ENCODE data around the gene UNC5CL. TPM values are rescaled to one million over a fixed set of nuclear protein-coding genes. Genes with fewer than 3 reads are reported as not detected.

Gene UNC5CL
- total RNA-seq, 1 experiment from 2014 or later, result 0.41 TPM

DNA sequence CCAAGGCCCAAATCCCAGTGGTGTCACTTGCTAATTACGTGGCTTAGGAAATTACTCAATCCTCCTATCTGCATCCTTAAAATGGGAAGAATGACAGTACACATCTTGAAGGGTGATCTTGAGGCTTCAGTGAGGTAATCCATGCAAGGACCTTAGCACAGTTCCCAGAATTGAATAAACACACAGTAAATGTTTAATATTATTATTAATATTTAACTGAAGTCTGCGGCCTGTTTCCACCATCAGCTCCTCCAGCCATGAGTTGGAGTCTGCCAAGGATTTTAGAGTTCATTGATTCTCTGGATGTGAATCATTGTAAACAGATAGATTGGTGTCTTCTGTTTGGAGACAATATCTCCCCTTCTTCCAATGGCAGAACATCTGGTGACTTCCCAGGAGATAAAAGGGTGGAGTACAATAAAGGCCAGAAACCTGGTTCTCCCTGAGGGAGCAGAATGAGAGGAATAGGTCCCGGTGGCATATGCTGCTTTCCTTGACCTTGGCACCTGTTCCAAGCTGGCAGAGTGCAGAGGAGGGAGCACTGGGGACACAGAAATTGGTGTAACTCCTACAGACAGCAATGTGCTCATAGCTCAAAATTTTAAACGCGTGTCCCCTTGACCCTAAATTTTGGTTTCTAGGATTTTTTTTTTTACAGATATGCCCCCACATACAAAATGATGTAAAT, 25.4 kb downstream of the UNC5CL start:
- no peaks in the 10 kb centered on the region for H3K36me3 ChIP-seq (ENCODE audit: insufficient read depth, low read length, poor library complexity, severe bottlenecking)
- no peaks in the 10 kb centered on the region for H3K27me3 ChIP-seq (replicated peaks; ENCODE audit: insufficient read depth, low read depth, low read length, poor library complexity)
- CTCF ChIA-PET, result no interaction called here
- H3K4me3 ChIP-seq (ENCODE audit: low read depth, low read length, poor library complexity, severe bottlenecking), result no peak overlapping the region
- intact Hi-C loops (cut with micrococcal nuclease; ENCODE audit: unreplicated experiment), result no loop called here
- POLR2A ChIA-PET (ENCODE audit: low non-redundant PET), result no interaction called here
- H3K4me1 ChIP-seq (ENCODE audit: insufficient read depth, low read length, poor library complexity, severe bottlenecking), result no peaks in the 10 kb centered on the region
- no peak for DNase-seq (ENCODE audit: low spot score)
- no peak for TF ChIP-seq EZH2 (IDR thresholded peaks at IDR 0.05; ENCODE audit: borderline replicate concordance, low read depth, low read length, poor library complexity, severe bottlenecking)
- TF ChIP-seq, protein P1, sequence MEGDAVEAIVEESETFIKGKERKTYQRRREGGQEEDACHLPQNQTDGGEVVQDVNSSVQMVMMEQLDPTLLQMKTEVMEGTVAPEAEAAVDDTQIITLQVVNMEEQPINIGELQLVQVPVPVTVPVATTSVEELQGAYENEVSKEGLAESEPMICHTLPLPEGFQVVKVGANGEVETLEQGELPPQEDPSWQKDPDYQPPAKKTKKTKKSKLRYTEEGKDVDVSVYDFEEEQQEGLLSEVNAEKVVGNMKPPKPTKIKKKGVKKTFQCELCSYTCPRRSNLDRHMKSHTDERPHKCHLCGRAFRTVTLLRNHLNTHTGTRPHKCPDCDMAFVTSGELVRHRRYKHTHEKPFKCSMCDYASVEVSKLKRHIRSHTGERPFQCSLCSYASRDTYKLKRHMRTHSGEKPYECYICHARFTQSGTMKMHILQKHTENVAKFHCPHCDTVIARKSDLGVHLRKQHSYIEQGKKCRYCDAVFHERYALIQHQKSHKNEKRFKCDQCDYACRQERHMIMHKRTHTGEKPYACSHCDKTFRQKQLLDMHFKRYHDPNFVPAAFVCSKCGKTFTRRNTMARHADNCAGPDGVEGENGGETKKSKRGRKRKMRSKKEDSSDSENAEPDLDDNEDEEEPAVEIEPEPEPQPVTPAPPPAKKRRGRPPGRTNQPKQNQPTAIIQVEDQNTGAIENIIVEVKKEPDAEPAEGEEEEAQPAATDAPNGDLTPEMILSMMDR (conservative IDR thresholded peaks at IDR 0.05; ENCODE audit: low read depth, low read length), result no peak
- H3K9me3 ChIP-seq (ENCODE audit: low read depth, low read length, poor library complexity, severe bottlenecking), result no peaks in the 10 kb centered on the region
- BruUV-seq (replicated peaks), result no TSS peak
- no peak overlapping the region for H3K27ac ChIP-seq (ENCODE audit: low read depth, low read length, poor library complexity, severe bottlenecking)

DNA sequence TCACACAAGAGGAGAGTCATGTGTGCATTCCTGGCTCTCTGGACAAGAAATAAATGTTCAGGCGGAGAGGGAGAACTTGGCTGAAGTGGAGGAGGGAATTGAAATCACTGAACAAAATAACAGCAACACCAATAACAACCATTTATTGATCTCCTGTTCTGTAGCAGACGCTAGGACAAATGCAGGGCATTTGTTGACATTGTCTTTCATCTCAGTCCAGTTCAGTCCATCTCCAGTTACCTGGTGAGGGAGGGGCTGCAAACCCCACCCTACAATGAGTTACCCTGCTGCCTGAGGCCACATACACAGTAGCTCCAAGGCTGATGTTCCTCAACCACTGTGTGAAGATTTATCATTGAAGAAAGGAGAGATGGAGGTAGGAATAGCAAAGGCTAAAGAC, 27.3 kb downstream of the UNC5CL start:
- Histone ChIP-seq H3K36me3 (ENCODE audit: insufficient read depth, low read length, poor library complexity, severe bottlenecking) (no peaks in the 10 kb centered on the region), H3K9me3 (ENCODE audit: low read depth, low read length, poor library complexity, severe bottlenecking) (no peaks in the 10 kb centered on the region), H3K27ac (ENCODE audit: low read depth, low read length, poor library complexity, severe bottlenecking) (no peak overlapping the region), H3K4me3 (ENCODE audit: low read depth, low read length, poor library complexity, severe bottlenecking) (no peak overlapping the region), H3K4me1 (ENCODE audit: insufficient read depth, low read length, poor library complexity, severe bottlenecking) (no peaks in the 10 kb centered on the region), H3K27me3 (replicated peaks; ENCODE audit: insufficient read depth, low read depth, low read length, poor library complexity) (no peaks in the 10 kb centered on the region)
- no peak for DNase-seq (ENCODE audit: low spot score)
- no TSS peak for BruUV-seq (replicated peaks)
- POLR2A ChIA-PET (ENCODE audit: low non-redundant PET), result no interaction called here
- TF ChIP-seq EZH2 (IDR thresholded peaks at IDR 0.05; ENCODE audit: borderline replicate concordance, low read depth, low read length, poor library complexity, severe bottlenecking), result no peak
- TF ChIP-seq, protein P1 (conservative IDR thresholded peaks at IDR 0.05; ENCODE audit: low read depth, low read length), result no peak
- CTCF ChIA-PET, result no interaction called here
- intact Hi-C loops (cut with micrococcal nuclease; ENCODE audit: unreplicated experiment), result no loop called here

DNA sequence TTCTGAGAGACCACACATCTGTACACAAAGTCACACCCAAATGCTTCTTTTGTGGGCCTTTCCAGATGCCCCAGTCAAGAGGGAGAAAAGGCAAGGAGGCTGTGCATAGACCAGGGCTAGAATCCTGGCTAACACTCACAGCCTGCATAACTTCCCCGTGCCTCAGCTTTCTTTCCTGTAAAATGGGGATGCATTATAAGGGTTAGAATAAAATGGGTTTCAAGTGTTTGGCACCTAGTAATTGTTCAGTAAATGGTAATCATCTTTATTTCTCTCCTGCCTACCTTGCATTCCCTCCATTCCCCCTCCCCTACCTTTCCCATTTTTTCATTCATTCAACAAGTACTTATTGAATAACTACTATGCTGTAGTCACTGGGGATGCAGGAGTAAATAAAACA, 29.4 kb downstream of the UNC5CL start:
- BruUV-seq (replicated peaks), result no TSS peak
- CTCF ChIA-PET, result no interaction called here
- H3K9me3 ChIP-seq (ENCODE audit: low read depth, low read length, poor library complexity, severe bottlenecking), result no peaks in the 10 kb centered on the region
- POLR2A ChIA-PET (ENCODE audit: low non-redundant PET), result no interaction called here
- no peak for DNase-seq (ENCODE audit: low spot score)
- H3K36me3 ChIP-seq (ENCODE audit: insufficient read depth, low read length, poor library complexity, severe bottlenecking), result no peaks in the 10 kb centered on the region
- intact Hi-C loops (cut with micrococcal nuclease; ENCODE audit: unreplicated experiment), result loop anchor here (5.0 to 10.0 kb wide), 2 partner anchors 58 to 305 kb away; no protein-coding TSS in a partner anchor
- no peaks in the 10 kb centered on the region for H3K27me3 ChIP-seq (replicated peaks; ENCODE audit: insufficient read depth, low read depth, low read length, poor library complexity)
- H3K27ac ChIP-seq (ENCODE audit: low read depth, low read length, poor library complexity, severe bottlenecking), result no peak overlapping the region
- TF ChIP-seq EZH2 (IDR thresholded peaks at IDR 0.05; ENCODE audit: borderline replicate concordance, low read depth, low read length, poor library complexity, severe bottlenecking), result no peak
- TF ChIP-seq, protein P1 (conservative IDR thresholded peaks at IDR 0.05; ENCODE audit: low read depth, low read length), result no peak
- H3K4me1 ChIP-seq (ENCODE audit: insufficient read depth, low read length, poor library complexity, severe bottlenecking), result no peaks in the 10 kb centered on the region
- no peak overlapping the region for H3K4me3 ChIP-seq (ENCODE audit: low read depth, low read length, poor library complexity, severe bottlenecking)
